HG03045 (cell line): ENCODE data around the gene FRMD3.

Experiments used
- ATAC-seq: cut with Tn5 transposase; IDR thresholded peaks from one replicate; pipeline ENCODE4 v1.9.1; 2021; ENCODE audit warnings: mild to moderate bottlenecking, moderate library complexity; ENCODE audit not compliant: unreplicated experiment

FRMD3 gene

GRCh38 chr9:83245979-83246659 lies 292.1 kb downstream of the FRMD3 start:
- no peak for ATAC-seq

DNA sequence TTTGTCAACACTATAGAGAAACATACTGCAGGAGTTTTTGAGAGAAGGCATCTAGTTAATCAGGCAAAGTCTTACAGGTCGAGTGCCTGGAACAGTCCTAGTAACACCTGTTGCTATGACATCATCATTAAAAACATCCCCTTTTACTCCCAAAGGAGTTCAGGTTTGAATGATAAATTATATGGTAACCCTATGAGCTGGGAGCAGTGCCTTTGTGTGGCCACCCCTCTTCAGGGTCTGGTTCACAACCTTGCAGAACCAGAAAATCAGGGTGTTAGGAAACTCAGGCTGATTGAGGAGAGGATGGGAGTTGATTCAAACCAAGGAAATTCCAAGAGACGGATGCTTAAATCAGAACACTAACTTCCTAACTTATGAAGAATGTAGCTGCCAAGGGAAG lies 296.1 kb downstream of the FRMD3 start:
- ATAC-seq, result no peak

GRCh38 chr9:83240671-83241070 lies 297.5 kb downstream of the FRMD3 start:
- no peak for ATAC-seq

GRCh38 chr9:83239747-83240146 lies 298.5 kb downstream of the FRMD3 start:
- no peak for ATAC-seq

- no peak for ATAC-seq
Observed at GRCh38 chr9:83238871-83239640, 299.1 kb downstream of the FRMD3 start.

- no peak for ATAC-seq
Observed at GRCh38 chr9:83236029-83236696, 302.0 kb downstream of the FRMD3 start.

DNA sequence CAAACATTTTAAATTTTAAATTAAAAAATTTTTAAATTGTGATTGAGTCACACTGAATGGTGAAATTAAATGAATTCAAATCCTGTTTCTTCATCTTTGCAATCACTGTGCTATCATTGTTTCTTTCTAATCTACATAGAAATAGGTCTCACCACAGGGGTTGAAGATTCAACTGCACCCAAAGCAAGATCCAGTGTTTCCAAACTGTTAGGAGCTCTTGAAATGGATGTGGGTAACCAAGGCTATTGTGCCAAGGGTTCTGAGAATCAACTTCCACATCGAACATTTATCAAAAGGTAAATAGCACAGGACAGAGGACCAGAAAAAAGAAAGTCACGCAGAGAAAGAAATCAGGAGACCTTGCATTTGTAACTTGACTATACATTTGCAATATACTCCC lies 302.7 kb downstream of the FRMD3 start:
- no peak for ATAC-seq

DNA sequence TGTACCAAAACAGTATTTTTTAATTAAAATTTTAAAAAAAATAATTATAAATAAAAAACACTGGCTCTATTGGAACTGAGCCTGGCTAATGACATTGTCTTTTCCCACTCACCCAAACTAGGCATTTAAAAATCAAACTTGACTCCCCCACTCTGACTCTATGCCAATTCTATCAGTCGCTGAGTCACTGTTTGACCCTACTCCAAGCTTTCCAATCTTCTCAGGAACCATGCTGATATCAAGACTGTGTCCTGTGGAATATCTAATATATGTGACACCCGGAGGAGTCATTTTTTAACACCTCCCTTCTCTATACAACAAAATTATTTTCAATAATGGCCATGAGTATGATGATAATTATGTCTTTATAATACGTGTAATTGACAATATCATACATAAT lies 303.7 kb downstream of the FRMD3 start:
- ATAC-seq, result no peak

- ATAC-seq, result no peak
Observed at GRCh38 chr9:83233647-83234046, 304.6 kb downstream of the FRMD3 start.

DNA sequence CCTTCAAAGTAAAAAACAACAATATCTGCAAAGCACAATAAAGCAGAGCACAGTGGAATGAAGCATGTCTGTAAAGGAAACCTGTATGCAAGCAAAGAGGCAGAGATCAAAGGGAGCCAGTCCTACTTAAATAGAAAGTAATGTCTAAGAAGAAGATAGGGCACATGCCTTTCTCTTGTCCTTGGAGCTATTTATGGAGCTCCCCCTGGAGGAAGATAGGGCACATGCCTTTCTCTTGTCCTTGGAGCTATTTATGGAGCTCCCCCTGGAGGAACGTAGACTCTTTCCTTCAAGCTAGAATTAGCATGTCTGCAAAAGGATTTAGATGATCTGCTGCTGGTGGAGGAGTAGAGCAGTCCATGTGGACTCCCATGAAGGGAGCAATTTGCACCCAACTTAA lies 307.2 kb downstream of the FRMD3 start:
- no peak for ATAC-seq

DNA sequence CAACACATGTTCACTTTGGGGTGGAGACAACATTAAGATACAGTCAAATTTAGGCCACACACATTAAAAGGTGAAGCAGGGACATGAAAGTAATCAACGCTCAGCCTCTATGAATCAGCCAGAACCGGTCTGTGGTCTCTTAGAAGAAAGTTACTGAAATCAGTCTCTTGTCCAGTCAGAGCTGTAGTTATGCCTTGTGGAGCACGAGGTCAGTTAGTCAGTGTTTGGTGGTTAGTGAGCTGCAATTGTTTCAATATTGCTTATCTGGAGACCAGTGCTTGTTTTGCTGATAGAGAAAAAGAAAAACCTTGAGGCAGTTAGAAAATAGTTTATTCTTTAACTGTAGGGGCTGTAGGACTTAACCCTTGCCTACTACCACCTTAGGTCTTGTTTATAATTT lies 317.5 kb downstream of the FRMD3 start:
- peak; percentile 88 for ATAC-seq

GRCh38 chr9:83219924-83220438 lies 318.2 kb downstream of the FRMD3 start:
- no peak for ATAC-seq

DNA sequence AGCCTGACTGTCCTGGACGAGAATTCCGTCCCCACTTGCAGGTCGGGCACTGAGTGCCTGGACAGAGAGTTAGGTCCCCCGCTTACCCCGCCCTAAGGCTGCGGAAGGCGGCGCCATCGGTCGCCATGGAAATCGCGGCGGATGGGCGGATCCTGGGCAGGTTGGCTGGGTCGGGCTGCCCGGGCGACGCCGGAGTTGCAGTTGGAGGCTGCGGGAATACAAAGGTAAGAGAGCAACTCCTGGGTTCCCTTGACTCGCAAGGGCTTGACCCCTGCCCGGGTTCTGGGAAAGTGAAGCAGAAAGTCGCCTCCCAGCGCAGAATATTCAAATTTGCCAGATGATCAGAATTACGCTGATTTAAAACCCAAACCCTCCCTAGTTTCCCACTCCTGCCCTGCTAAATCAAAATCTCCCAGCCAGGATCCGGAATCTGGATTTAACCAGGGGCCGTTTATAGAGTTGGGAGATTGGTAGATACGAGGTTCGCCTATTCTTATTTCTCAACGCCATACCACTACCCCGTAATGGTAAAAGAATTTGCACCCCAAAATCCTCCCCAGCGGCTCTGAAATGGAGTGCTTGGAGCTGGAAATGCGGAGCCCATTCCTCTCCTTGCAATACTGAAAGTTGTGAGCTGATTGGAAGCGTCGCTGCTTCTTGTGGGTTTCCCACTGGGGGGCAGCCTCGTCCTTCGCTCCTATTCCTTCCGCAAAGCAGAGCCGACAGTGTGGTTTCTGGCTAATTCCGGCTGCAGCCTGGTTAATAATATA lies 318.9 kb downstream of the FRMD3 start:
- no peak for ATAC-seq

GRCh38 chr9:83218411-83219090 lies 319.6 kb downstream of the FRMD3 start:
- no peak for ATAC-seq

DNA sequence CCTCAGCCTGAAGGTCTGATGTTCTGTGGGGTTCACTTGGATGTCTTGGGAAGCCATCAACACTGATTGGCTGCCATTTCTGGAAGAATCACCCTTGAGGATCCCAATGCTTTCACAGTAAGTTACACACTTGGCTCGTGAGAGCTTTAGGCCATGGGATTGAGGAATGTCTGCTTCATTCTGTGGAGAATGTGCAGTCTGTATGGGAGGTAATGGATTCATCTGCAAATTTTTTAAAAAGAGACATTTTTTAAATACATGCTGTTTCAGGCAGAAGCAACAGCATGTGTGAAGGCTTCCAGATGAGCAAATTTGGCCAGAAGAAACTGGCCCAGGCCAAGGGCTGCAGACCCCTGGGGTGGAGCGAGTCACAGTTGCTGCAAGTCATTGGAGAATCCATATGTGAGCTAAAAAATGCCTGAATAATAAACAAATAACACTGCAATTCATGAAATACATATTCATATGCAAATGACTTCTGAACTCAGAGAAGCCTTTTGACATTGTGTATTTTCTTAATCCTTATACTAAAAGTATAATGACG lies 328.9 kb downstream of the FRMD3 start:
- ATAC-seq, result no peak

DNA sequence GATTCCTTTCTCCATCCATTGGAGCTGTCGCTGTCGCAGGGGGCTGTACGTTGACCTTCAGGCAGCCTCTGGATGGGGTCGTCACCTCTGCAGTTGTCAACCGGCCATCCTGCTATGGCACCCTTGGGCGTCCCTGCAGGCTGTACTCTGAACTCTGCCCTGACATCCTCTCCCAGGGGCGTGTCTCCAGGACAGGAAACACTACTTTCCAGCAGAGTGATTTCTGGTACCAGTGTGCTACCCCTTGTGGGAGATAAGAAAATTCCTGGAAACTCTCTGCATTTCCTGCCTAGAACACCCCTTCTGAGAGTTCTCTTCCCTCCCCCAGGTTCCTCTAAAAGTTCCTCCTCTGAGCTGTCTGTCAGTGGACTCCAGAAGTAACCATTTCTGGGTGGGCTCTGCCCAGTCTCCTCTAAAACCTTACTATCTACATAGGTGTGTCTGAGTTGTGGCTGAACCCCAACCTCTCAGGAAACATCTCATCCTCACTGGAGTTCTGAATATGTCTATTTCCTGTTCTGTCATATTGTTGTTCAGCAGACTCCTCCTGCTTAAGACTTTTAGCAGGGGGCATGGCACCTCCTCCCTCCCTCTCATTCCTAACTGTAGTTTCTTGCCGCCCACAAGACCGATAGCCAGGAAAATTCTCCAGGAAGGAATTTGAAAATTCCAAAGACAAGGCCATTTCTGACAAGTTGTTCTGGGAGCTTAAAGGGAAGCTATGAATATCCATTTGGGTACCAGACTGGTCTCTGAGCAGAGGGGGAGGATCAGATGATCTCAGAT lies 329.9 kb downstream of the FRMD3 start:
- no peak for ATAC-seq

DNA sequence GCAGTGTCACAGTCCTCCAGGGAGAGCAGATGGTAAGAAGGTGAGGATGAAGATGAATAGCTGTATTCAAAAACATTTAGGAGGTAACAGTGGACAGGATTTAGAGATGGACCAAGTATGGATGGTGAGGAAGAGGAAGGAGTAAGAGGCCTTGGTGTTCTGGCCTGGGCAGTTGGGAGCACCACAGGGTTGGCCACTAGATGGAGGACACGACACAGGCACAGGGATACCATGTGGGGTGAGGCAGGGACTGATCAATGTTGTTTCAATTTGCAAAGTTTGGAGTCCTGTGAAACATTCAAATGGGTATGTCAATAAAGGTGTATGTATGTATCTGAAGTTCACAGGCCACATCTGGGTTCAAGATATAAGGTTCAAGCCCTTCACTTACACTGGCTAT lies 334.2 kb downstream of the FRMD3 start:
- ATAC-seq, result no peak

- no peak for ATAC-seq
Observed at GRCh38 chr9:83200531-83200930, 337.7 kb downstream of the FRMD3 start.

DNA sequence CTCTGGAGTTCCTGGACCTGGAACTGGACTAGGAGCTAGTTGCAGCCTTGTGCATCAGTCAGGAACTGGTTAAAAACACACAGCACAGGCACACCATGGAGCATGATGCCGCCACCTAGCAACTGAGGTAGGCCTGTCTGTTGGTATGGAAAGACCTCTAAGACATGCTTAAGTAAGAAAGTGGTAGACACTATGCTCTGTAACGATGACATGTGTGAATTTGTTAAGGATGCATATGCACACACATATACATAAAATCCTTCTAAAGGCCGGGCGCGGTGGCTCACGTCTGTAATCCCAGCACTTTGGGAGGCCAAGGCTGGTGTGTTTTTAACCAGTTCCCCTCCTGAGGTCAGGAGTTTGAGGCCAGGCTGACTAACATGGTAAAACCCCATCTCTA lies 338.4 kb downstream of the FRMD3 start:
- no peak for ATAC-seq
